Gastrocnemius medialis (tissue), 4 donors: ENCODE data around the gene UGT1A5. TPM values are rescaled to one million over a fixed set of nuclear protein-coding genes. Genes with fewer than 3 reads are reported as not detected.

Experiments used
- ATAC-seq, 2 donors: fragments of 150-250 bp; one replicate each; pipeline ENCODE4 v1.9.1; 2016
- DNase-seq, 2 donors: peaks; one replicate each; pipeline ENCODE4 v3.0.0-alpha.2; 2019
- H3K27ac ChIP-seq, 4 donors: fragments of 200-600 bp; sonication (generic); 1 replicate in 1 of 4; 2 replicates in 3 of 4; pipeline ENCODE4 v1.5.1; 2016 to 2018; ENCODE audit warnings: mild to moderate bottlenecking in 2 of 4, moderate library complexity in 1 of 4
- H3K27me3 ChIP-seq, 3 donors: fragments of 200-600 bp; sonication (generic) in 2 of 3; 1 replicate in 1 of 3; 2 replicates in 2 of 3; pipeline versions ENCODE4 v1.5.1 to v1.6.0; 2016 to 2019; ENCODE audit warnings: mild to moderate bottlenecking in 1 of 3, moderate library complexity in 1 of 3
- H3K36me3 ChIP-seq, 2 donors: fragments of 200-600 bp; sonication (generic) in 1 of 2; one replicate each; pipeline ENCODE4 v1.5.1; 2017 to 2018
- H3K4me1 ChIP-seq, 2 donors: fragments of 200-600 bp; sonication (generic) in 1 of 2; one replicate each; pipeline ENCODE4 v1.5.1; 2016 to 2017; ENCODE audit warnings: mild to moderate bottlenecking in 2 of 2
- H3K4me3 ChIP-seq, 4 donors: fragments of 200-600 bp; sonication (generic) in 3 of 4; 1 replicate in 1 of 4; 2 replicates in 3 of 4; pipeline ENCODE4 v1.5.1; 2016 to 2019; ENCODE audit warnings: mild to moderate bottlenecking in 2 of 4
- H3K9me3 ChIP-seq, 3 donors: fragments of 200-600 bp; sonication (generic) in 2 of 3; 1 replicate in 1 of 3; 2 replicates in 2 of 3; pipeline ENCODE4 v1.5.1; 2016 to 2019
- POLR2A ChIP-seq, 2 donors: fragments of 450-650 bp; IDR thresholded peaks; one replicate each; pipeline ENCODE4 v1.6.1; 2017; ENCODE audit warnings: antibody characterized with exemption in 2 of 2, mild to moderate bottlenecking in 2 of 2, moderate library complexity in 2 of 2
- in situ Hi-C, 4 donors: fragments of 200-750 bp; cut with MboI; loops; one replicate each; pipeline versions ENCODE4 v1.15.0 to v1.8.0; 2017; ENCODE audit warnings: low sequenced_read_pairs in 4 of 4
- intact Hi-C: fragments of 100-400 bp; cut with DNase I; formaldehyde crosslinking; loops from one replicate; pipeline ENCODE4 v1.15.1; 2023; ENCODE audit warnings: low total_unique reads
- total RNA-seq, 4 donors: library from RNA; depleted of rRNA; stranded (reverse); fragments of >200 nt; gene quantifications; one replicate each; pipeline versions ENCODE4 v1.1.0 to v1.2.3, GENCODE V29; 2016
- TF ChIP-seq, protein P1 (sequence below), 5 experiments: fragments of 450-650 bp in 3 of 5; fragments of 200-600 bp in 2 of 5; sonication (generic) in 2 of 5; IDR thresholded peaks in 4 of 5; conservative IDR thresholded peaks in 1 of 5; 1 replicate in 4 of 5; 2 replicates in 1 of 5; pipeline ENCODE4 v1.5.1; 2016 to 2019; ENCODE audit warnings: antibody characterized with exemption in 5 of 5, mild to moderate bottlenecking in 3 of 5, moderate library complexity in 3 of 5

The UGT1A5 gene
- total RNA-seq, 4 donors from 2014 or later: not detected

DNA sequence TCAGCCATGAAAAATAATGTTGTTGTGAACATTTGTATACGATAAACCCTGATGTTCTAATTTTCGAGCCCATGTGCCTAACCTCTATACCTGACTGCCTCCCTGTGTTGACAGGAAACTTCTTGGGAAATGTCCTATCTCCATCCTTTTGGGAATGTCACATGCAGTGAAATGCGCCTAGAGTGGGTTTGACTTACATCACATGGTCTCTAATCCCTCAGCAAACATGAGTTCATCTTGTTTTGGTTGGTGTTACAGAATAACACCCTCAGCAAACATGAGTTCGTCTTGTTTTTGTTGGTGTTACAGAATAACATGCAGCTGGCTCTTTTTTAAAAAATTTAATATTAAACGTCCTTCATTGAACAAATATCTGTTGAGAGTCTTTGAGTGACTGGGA, 24.4 kb upstream of the UGT1A5 start:
- H3K4me3 ChIP-seq: no peak overlapping the region
- TF ChIP-seq, protein P1, sequence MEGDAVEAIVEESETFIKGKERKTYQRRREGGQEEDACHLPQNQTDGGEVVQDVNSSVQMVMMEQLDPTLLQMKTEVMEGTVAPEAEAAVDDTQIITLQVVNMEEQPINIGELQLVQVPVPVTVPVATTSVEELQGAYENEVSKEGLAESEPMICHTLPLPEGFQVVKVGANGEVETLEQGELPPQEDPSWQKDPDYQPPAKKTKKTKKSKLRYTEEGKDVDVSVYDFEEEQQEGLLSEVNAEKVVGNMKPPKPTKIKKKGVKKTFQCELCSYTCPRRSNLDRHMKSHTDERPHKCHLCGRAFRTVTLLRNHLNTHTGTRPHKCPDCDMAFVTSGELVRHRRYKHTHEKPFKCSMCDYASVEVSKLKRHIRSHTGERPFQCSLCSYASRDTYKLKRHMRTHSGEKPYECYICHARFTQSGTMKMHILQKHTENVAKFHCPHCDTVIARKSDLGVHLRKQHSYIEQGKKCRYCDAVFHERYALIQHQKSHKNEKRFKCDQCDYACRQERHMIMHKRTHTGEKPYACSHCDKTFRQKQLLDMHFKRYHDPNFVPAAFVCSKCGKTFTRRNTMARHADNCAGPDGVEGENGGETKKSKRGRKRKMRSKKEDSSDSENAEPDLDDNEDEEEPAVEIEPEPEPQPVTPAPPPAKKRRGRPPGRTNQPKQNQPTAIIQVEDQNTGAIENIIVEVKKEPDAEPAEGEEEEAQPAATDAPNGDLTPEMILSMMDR (IDR thresholded peaks at IDR 0.05 in 4 of 5, conservative IDR thresholded peaks at IDR 0.05 in 1 of 5): no peak
- TF ChIP-seq POLR2A (IDR thresholded peaks at IDR 0.05): no peak
- no peak overlapping the region for H3K27ac ChIP-seq
- no peaks in the 10 kb centered on the region for H3K36me3 ChIP-seq
- H3K9me3 ChIP-seq: no peaks in the 10 kb centered on the region
- no peaks in the 10 kb centered on the region for H3K27me3 ChIP-seq
- ATAC-seq (no peak), DNase-seq (no peak)
- in situ Hi-C loops: no loop called here
- intact Hi-C loops: no loop called here
- H3K4me1 ChIP-seq: no peaks in the 10 kb centered on the region

DNA sequence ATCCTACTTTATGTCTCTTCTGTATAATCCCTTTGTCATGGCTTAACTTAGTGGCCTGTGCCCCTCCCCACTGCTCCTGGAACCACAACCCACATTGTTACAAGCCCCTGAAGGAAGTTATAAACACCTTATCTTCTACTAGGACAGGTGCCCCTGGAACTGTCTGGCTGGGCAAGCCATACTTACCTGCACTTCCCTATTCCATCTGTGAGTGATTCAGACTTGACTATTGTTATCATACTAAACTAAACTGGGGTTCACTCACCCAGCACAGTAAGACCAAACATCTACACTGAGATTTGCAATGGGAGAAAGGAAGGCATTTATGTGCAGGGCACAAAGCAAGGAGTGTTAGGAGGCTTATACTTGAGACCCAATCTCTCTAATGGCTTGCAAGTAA, 23.7 kb upstream of the UGT1A5 start:
- no peaks in the 10 kb centered on the region for H3K4me1 ChIP-seq

DNA sequence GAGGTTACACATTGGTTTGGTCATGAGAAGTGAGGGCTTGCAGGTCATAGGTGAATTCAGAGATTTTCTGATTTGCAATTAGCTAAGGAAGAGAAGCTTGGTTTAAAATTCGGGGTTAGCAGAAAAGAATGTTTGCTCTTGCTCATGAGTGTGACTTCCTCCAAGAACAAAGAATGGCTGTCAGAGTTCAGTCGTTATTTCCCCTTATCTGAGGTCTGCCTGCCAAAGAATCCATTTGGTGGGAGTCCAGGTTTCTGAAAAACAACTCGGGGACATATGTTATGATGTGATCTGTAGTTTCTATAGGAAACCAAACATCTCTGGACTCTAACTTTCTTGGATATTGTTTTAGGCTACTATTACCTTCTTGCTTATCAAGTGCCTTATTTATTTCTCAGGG, 23.2 kb upstream of the UGT1A5 start:
- DNase-seq (no peak), ATAC-seq (no peak)
- intact Hi-C loops: no loop called here

More for the DNA sequence above, 23.7 kb upstream of the UGT1A5 start:
- no peak for ATAC-seq
- no peaks in the 10 kb centered on the region for H3K27me3 ChIP-seq
- no peak for DNase-seq
- H3K4me3 ChIP-seq: no peak overlapping the region
- in situ Hi-C loops (no loop called here), intact Hi-C loops (no loop called here)
- no peak for TF ChIP-seq POLR2A (IDR thresholded peaks at IDR 0.05)
- TF ChIP-seq, protein P1 (IDR thresholded peaks at IDR 0.05 in 4 of 5, conservative IDR thresholded peaks at IDR 0.05 in 1 of 5): no peak
- no peak overlapping the region for H3K27ac ChIP-seq
- no peaks in the 10 kb centered on the region for H3K9me3 ChIP-seq
- H3K36me3 ChIP-seq: no peaks in the 10 kb centered on the region

DNA sequence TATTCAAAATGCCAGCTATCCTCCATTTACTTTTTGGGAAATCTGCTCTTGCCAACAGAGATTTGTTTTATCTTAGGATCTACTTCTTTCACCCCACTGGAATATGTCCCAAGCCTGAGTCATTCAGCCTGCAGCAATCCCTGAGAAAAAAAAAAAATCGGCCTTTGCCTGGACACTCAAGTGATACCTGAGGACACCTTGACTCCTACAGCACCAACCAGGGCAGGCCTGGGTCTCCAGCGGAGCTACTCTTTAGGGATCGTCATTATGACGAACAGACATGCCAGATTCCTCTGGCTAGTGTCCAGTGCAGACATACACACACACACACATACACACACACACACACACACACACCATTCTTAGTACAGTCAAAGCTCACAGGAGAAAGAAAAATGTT, 22.3 kb upstream of the UGT1A5 start:
- in situ Hi-C loops: no loop called here
- no peaks in the 10 kb centered on the region for H3K9me3 ChIP-seq
- DNase-seq (no peak), ATAC-seq (no peak)
- no peaks in the 10 kb centered on the region for H3K27me3 ChIP-seq
- intact Hi-C loops: no loop called here
- no peak for TF ChIP-seq POLR2A (IDR thresholded peaks at IDR 0.05)
- TF ChIP-seq, protein P1 (IDR thresholded peaks at IDR 0.05 in 4 of 5, conservative IDR thresholded peaks at IDR 0.05 in 1 of 5): no peak
- H3K36me3 ChIP-seq: no peaks in the 10 kb centered on the region
- no peaks in the 10 kb centered on the region for H3K4me1 ChIP-seq
- no peak overlapping the region for H3K27ac ChIP-seq
- no peak overlapping the region for H3K4me3 ChIP-seq

More for the DNA sequence above, 23.2 kb upstream of the UGT1A5 start:
- in situ Hi-C loops: no loop called here
- Histone ChIP-seq H3K4me3 (no peak overlapping the region), H3K36me3 (no peaks in the 10 kb centered on the region), H3K9me3 (no peaks in the 10 kb centered on the region), H3K4me1 (no peaks in the 10 kb centered on the region), H3K27me3 (no peaks in the 10 kb centered on the region), H3K27ac (no peak overlapping the region)
- no peak for TF ChIP-seq POLR2A (IDR thresholded peaks at IDR 0.05)
- TF ChIP-seq, protein P1 (IDR thresholded peaks at IDR 0.05 in 4 of 5, conservative IDR thresholded peaks at IDR 0.05 in 1 of 5): no peak
